Upper lobe of left lung (tissue), 4 donors: Measurements from ENCODE around the gene CNNM3.

ENCODE experiments used
- EP300 ChIP-seq, 4 donors: sonication (generic); formaldehyde crosslinking; IDR thresholded peaks; one replicate each; pipeline ENCODE4 v1.5.1; 2017; ENCODE audit warnings: antibody characterized with exemption in 4 of 4, control low read depth in 2 of 4
- TF ChIP-seq, protein P1 (sequence below), 6 experiments: fragments of 450-650 bp in 4 of 6; fragments of 200-600 bp in 2 of 6; sonication (generic) in 2 of 6; IDR thresholded peaks; one replicate each; pipeline ENCODE4 v1.5.1; 2016 to 2019; ENCODE audit warnings: antibody characterized with exemption in 6 of 6

DNA sequence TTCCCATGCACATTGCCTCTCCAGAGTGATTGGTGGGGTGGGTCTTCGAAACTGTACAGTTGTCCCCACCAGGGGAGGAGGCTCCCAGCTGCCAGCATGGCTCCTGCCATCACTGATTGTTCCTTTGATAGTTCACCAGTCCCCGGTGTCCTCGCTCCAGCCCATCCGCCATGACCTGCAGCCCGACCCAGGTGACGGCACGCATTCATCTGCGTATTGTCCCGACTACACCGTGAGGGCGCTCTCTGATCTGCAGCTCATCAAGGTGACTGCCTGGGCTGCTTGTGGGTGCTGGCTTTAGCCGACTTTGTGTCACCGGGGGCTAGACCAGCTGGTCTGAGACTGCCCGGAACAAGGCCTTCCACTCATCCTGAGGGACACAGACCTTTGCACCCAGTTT is 12.4 kb downstream of the CNNM3 start:
- no peak for TF ChIP-seq EP300 (IDR thresholded peaks at IDR 0.05)
- TF ChIP-seq, protein P1, sequence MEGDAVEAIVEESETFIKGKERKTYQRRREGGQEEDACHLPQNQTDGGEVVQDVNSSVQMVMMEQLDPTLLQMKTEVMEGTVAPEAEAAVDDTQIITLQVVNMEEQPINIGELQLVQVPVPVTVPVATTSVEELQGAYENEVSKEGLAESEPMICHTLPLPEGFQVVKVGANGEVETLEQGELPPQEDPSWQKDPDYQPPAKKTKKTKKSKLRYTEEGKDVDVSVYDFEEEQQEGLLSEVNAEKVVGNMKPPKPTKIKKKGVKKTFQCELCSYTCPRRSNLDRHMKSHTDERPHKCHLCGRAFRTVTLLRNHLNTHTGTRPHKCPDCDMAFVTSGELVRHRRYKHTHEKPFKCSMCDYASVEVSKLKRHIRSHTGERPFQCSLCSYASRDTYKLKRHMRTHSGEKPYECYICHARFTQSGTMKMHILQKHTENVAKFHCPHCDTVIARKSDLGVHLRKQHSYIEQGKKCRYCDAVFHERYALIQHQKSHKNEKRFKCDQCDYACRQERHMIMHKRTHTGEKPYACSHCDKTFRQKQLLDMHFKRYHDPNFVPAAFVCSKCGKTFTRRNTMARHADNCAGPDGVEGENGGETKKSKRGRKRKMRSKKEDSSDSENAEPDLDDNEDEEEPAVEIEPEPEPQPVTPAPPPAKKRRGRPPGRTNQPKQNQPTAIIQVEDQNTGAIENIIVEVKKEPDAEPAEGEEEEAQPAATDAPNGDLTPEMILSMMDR (IDR thresholded peaks at IDR 0.05): no peak
